A673 (cell line): Measurements from ENCODE around the gene PVALEF.

Source experiments
- CTCF ChIP-seq: fragments of 300-800, 200-600 bp; sonication (generic); conservative IDR thresholded peaks from 2 replicates; pipeline ENCODE4 v1.5.1; 2017; ENCODE audit warnings: low read depth, mild to moderate bottlenecking, antibody characterized with exemption, low read length, moderate library complexity, mixed read lengths
- EZH2 ChIP-seq: fragments of 200-600 bp; sonication (generic); IDR thresholded peaks from 2 replicates; pipeline ENCODE4 v1.6.1; 2017; ENCODE audit warnings: borderline replicate concordance, low read depth, mild to moderate bottlenecking, mixed read lengths, antibody characterized with exemption, low read length; ENCODE audit not compliant: poor library complexity, severe bottlenecking

GRCh38 chr17:81189016-81189415 lies 23.7 kb downstream of the PVALEF start:
- no peak for TF ChIP-seq CTCF
- no peak for TF ChIP-seq EZH2
